ENCODE measurements around the gene MGMT.

The MGMT gene

DNA sequence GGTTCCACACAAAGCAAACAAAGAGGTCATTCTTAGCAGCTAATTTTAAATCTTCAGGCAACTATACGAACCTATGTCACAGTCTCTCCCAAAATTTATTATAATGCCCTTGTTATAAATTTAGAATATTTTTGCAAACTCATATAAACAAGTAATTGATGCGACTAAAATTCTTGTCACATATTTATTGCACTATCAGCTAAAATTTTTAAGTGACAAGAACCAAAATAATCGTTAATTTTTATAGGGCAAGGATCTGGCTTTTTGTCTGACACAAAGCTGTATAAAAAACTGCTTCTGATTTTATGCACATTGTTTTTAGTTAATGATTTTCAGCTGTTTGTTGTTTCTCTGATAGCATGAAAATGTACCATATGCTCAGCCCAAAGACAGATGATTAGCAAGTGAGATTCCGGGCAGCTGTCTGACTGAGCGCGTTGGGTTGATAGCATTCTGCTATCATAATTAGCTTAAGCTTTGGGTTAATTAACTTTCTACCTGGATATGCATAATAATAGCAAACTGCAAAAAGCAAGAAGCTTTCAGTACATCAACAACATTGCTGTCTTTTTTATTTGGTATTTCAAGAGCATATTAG lies 136.0 kb downstream of the MGMT start:
- H3K27ac Mint-ChIP-seq (ENCODE audit: low read depth), result no peak overlapping the region
- ATAC-seq (replicated peaks; ENCODE audit: extremely low read depth, poor library complexity, severe bottlenecking), result no peak
- peaks cover 4% of the 10 kb centered on the region for H3K36me3 Mint-ChIP-seq (ENCODE audit: insufficient read depth)
- H3K27me3 Mint-ChIP-seq, result no peaks in the 10 kb centered on the region
- no peaks in the 10 kb centered on the region for H3K9me3 Mint-ChIP-seq
- no peak for DNase-seq (ENCODE audit: low spot score in 2 of 2)
- H3K4me1 Mint-ChIP-seq, result peaks cover 5% of the 10 kb centered on the region
- no peak overlapping the region for H3K4me3 Mint-ChIP-seq

DNA sequence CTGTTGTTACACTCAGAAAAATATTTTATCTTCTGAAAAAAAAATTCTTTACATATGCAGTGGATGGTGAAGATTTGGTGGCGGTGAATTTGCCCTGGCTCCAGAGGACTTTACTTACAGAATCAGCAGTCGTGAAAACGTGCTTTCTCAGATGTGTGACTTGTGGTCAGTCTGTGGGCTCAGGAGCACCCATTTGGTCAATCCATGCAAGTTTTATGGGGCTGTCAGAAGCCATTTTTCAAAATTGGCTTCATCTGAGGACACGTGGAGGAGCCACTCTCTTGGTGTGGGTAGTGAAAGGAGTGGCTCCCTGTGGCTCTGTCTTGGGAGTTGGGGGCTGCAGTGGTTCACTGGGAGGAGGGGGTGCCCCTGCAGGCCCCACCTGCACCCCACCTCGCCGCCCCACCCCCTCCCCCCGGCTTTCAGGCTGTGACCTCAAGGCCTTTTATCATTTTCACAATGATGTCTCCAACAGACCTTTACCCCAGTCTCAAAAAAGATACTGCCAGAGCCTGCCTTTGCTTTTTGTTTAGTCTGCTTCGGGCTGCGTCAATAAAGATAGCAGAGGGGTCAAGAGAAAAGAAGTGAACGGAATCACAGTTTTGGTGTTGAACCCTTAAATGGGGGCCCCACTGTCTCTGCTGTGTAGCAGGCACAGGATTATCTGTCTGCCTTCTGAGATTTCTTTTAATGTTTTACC lies 137.4 kb downstream of the MGMT start:
- peaks cover 4% of the 10 kb centered on the region for H3K36me3 Mint-ChIP-seq (ENCODE audit: insufficient read depth)
- DNase-seq (ENCODE audit: low spot score in 2 of 2) (no peak), ATAC-seq (replicated peaks; ENCODE audit: extremely low read depth, poor library complexity, severe bottlenecking) (no peak)
- peaks cover 5% of the 10 kb centered on the region for H3K4me1 Mint-ChIP-seq
- H3K4me3 Mint-ChIP-seq, result no peak overlapping the region
- H3K27ac Mint-ChIP-seq (ENCODE audit: low read depth), result peak overlapping the region; percentile 51
- H3K9me3 Mint-ChIP-seq, result no peaks in the 10 kb centered on the region
- H3K27me3 Mint-ChIP-seq, result no peaks in the 10 kb centered on the region

DNA sequence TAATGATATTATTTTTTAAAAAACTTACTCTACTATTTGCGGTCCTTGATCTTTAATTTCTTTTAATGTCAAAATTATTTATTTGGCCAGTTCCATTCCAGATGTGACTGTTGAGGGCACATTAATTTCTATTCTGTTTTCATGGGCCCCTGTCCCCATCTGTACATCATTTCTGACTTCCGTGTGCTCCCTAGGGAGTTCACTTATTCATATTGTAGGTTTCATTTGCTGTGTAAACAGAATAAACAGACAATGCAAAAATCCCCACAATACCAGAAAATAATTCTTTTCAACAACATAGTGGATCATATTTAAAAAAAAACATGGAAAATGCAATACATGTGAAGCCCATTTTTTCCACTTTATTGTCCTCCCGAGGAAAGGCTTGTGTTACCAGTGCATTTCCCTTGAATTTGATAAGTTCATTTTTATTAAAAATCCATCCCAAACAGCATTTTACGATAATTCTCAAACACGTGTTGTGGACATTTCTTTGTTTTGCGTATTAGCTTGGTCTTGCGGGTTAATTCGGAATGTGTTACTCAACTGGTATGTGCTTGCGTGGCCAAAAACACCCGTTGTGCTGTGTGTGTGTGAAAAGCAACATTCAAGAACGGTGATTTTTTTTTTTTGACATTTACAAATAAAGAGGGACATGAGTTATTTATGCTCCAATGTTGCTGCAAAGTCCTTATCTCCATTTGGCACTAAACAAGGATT lies 138.4 kb downstream of the MGMT start:
- Mint-ChIP-seq H3K36me3 (ENCODE audit: insufficient read depth) (peaks cover 4% of the 10 kb centered on the region), H3K27ac (ENCODE audit: low read depth) (no peak overlapping the region), H3K4me1 (peaks cover 8% of the 10 kb centered on the region), H3K4me3 (no peak overlapping the region), H3K27me3 (no peaks in the 10 kb centered on the region), H3K9me3 (no peaks in the 10 kb centered on the region)
- ATAC-seq (replicated peaks; ENCODE audit: extremely low read depth, poor library complexity, severe bottlenecking) (no peak), DNase-seq (ENCODE audit: low spot score in 2 of 2) (no peak)

DNA sequence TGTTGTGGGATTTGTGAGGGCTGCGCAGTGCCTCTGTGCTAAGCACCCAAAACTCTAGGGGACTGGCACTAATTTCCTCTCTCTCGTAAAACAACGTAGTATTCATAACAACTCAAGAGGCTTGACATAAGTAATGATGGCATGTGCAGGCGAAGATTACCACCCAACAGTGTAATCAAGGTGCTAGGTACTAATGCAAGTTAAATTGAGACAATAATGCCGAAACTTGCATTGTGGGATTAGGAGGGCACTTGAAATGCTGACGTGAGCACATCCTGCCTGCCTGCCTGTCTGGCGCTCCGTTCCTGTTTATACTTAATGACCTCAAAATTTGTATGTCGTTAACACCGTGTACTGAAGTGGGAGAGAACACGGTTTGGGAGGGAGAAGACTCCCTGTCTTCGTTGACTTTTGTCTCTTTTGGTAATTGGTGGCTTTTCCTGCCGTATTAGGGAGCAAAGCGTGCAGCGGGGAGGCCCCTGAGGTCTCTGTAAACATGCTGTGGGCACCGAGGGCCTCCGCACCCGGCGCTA lies 139.0 kb downstream of the MGMT start:
- Mint-ChIP-seq H3K9me3 (no peaks in the 10 kb centered on the region), H3K27me3 (no peaks in the 10 kb centered on the region), H3K27ac (ENCODE audit: low read depth) (no peak overlapping the region), H3K36me3 (ENCODE audit: insufficient read depth) (peaks cover 4% of the 10 kb centered on the region), H3K4me3 (no peak overlapping the region), H3K4me1 (peaks cover 13% of the 10 kb centered on the region)
- DNase-seq (ENCODE audit: low spot score in 2 of 2) (no peak), ATAC-seq (replicated peaks; ENCODE audit: extremely low read depth, poor library complexity, severe bottlenecking) (no peak)

DNA sequence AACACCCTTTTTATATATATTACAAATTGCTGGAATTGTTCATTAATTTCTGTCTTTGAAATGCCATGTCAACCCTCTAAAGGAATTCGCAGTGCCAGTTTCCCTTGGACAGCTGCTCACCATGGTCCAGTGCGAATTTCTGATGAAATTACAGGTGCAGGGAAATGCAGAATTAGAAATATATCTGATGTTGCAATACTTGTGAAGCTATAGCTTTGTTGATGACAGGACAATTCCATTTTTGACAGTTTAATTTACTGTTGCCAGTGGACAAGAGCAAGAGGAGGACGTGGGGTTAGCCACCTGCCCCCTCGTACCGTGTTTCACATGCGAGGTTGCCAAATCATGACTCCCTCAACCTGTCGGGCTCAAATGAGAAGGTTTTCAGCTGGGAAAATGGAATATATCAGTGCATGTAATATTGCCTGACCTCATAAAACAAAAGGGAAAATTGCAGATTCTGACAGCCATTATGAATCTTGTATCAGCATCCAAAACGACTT lies 140.6 kb downstream of the MGMT start:
- DNase-seq (ENCODE audit: low spot score in 2 of 2), result no peak
- Mint-ChIP-seq H3K9me3 (no peaks in the 10 kb centered on the region), H3K27ac (ENCODE audit: low read depth) (no peak overlapping the region), H3K36me3 (ENCODE audit: insufficient read depth) (peaks cover 4% of the 10 kb centered on the region), H3K4me1 (peaks cover 16% of the 10 kb centered on the region), H3K4me3 (no peak overlapping the region), H3K27me3 (no peaks in the 10 kb centered on the region)
- ATAC-seq (replicated peaks; ENCODE audit: extremely low read depth, poor library complexity, severe bottlenecking), result no peak

DNA sequence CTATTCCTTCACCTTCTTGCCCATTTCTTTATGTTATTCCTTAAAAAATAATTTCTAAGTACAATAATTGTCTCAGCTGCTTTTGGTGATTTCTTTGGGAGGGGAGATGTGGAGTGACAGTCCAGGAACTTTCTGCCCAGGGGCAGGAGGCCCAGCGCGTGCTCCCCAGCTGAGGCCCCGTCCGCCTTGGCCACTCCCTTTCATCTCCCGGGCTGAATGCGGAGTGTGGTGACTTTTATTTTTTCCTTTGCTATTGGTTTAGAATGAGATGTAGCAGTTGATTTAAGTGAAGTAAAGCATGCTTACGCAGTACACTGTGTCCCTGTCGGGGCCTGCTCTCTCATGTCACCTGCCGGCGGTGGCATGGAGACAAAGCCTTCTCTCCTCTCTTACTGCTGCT lies 141.6 kb downstream of the MGMT start:
- Mint-ChIP-seq H3K4me1 (peaks cover 16% of the 10 kb centered on the region), H3K4me3 (no peak overlapping the region), H3K27ac (ENCODE audit: low read depth) (no peak overlapping the region), H3K27me3 (no peaks in the 10 kb centered on the region), H3K36me3 (ENCODE audit: insufficient read depth) (peaks cover 4% of the 10 kb centered on the region), H3K9me3 (no peaks in the 10 kb centered on the region)
- ATAC-seq (replicated peaks; ENCODE audit: extremely low read depth, poor library complexity, severe bottlenecking) (no peak), DNase-seq (ENCODE audit: low spot score in 2 of 2) (no peak)

DNA sequence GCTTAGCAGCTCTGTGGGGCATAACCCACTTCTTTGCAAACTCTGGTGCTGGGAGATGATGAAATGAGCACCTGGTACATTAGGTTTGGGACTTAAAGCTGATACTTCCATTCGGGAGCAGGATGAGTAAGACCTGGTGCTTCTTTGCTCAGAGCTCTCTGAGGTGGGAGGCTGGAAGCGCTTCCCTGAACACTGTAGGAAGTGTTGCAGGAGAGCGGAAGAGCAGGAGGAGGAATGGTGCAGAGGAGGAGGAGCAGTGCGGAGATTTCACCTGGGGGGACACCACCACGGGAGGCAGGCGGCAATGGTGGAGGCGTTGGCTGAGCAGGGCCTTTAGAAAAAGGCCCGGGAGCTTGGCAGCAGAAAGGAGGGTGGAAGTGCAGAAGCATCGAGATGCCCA lies 142.5 kb downstream of the MGMT start:
- ATAC-seq (replicated peaks; ENCODE audit: extremely low read depth, poor library complexity, severe bottlenecking), result no peak
- no peak for DNase-seq (ENCODE audit: low spot score in 2 of 2)
- Mint-ChIP-seq H3K9me3 (no peaks in the 10 kb centered on the region), H3K36me3 (ENCODE audit: insufficient read depth) (peaks cover 2% of the 10 kb centered on the region), H3K27ac (ENCODE audit: low read depth) (no peak overlapping the region), H3K4me1 (peaks cover 17% of the 10 kb centered on the region), H3K27me3 (no peaks in the 10 kb centered on the region), H3K4me3 (no peak overlapping the region)

DNA sequence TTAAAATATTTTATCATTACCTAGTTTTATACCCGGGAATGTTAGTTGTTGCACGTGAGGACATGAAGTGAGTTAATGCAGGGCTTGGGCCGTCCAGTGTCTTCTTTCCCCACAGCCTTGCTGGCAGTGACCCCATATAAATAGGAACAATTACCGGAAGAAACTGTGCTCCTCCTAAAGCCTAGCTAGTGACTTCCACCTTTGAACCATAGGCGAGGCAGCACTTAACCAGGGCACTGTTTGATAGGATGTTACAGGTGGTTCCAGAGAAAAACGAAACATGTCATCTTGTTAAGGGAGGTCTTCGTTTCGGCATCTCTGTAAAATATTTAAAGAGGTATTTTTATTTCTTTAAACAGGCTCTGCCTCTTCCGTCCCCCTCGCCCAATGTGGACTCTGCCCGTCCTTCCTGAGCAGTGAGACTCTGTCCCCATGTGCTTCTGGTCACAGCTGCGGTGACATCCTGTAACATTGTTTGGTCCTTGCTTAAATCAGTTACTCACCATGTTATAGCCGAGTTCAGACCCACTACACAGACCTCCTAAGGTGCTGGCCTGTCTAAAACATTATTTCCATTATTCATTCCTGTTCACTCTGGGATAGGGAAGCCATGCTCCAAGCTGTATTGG lies 145.6 kb downstream of the MGMT start:
- no peak overlapping the region for H3K4me3 Mint-ChIP-seq
- ATAC-seq (replicated peaks; ENCODE audit: extremely low read depth, poor library complexity, severe bottlenecking), result no peak
- H3K27me3 Mint-ChIP-seq, result no peaks in the 10 kb centered on the region
- peaks cover 38% of the 10 kb centered on the region for H3K4me1 Mint-ChIP-seq
- no peaks in the 10 kb centered on the region for H3K36me3 Mint-ChIP-seq (ENCODE audit: insufficient read depth)
- H3K9me3 Mint-ChIP-seq, result no peaks in the 10 kb centered on the region
- no peak overlapping the region for H3K27ac Mint-ChIP-seq (ENCODE audit: low read depth)
- DNase-seq (ENCODE audit: low spot score in 2 of 2), result no peak

DNA sequence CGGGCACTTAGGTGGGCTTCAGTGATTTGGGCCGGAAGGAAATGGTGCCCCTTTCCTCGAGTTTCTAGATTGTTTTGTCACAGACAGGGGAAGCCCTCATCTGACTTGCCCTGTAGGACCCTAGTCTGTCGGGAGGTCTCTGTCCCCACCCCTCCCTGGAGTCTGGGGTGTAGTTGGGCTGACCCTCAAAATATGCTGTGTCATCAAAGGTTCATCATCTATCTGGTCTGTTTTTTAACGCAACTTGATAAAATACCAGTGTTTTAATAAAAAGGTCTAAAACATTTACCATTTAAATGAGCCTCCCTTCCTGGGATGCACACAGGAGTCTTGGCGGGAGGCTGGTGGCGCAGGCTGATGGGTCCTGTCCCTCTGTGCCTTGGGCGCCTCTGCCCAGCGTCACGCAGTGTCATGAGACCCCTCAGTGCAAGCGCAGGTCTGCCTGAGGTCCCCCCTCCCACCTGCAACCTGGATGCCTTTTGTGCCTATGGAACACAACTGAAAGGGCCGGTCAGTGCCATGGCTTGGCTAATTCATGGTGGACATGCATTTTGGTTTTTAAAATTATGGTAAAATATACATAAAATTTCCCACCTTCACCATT lies 146.4 kb downstream of the MGMT start:
- ATAC-seq (replicated peaks; ENCODE audit: extremely low read depth, poor library complexity, severe bottlenecking) (no peak), DNase-seq (ENCODE audit: low spot score in 2 of 2) (no peak)
- Mint-ChIP-seq H3K27me3 (no peaks in the 10 kb centered on the region), H3K36me3 (ENCODE audit: insufficient read depth) (peaks cover 2% of the 10 kb centered on the region), H3K27ac (ENCODE audit: low read depth) (no peak overlapping the region), H3K4me3 (no peak overlapping the region), H3K4me1 (peaks cover 38% of the 10 kb centered on the region), H3K9me3 (no peaks in the 10 kb centered on the region)

DNA sequence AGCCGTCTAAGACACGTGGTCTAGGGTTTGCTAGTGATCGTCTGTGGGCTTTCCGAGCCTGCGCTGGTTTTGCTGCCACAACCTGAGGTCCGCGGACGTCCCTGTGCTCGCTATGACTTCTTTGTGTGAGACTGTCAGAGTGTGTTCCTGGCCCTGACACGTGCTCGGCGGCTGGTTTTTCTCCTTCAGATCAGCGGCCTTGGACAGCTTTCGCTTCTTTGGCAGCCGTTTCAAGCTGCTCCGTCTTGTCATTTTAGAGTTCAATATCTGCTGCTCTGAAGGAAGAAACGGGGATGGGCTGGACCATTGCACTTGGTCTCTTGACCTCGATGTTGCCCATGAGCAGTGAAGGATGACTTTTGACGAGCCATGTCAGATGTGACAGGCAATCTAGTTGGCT lies 147.3 kb downstream of the MGMT start:
- Mint-ChIP-seq H3K9me3 (no peaks in the 10 kb centered on the region), H3K27ac (ENCODE audit: low read depth) (no peak overlapping the region), H3K27me3 (no peaks in the 10 kb centered on the region), H3K4me3 (no peak overlapping the region), H3K4me1 (peaks cover 38% of the 10 kb centered on the region), H3K36me3 (ENCODE audit: insufficient read depth) (peaks cover 2% of the 10 kb centered on the region)
- DNase-seq (ENCODE audit: low spot score in 2 of 2) (no peak), ATAC-seq (replicated peaks; ENCODE audit: extremely low read depth, poor library complexity, severe bottlenecking) (no peak)

DNA sequence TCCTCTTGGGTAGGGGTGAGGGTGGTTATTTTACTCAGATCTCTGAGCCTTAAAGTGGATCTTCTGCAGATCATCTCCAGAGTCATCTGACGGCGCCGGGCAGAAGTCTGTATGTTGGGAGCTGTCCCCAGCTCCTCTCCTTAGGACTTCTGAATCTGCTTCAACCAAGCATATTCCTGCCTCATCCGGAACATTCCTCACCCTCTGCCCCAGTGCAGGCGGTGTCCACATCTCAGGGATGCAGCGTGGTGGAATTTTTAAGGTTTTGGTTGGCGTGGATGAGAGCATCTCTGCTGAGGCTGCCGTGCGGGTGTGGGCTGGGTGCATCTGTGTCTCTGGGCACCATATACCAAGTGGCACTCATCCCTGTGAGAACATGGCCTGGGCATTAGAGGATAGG lies 148.3 kb downstream of the MGMT start:
- no peak for DNase-seq (ENCODE audit: low spot score in 2 of 2)
- Mint-ChIP-seq H3K4me3 (no peak overlapping the region), H3K4me1 (peaks cover 35% of the 10 kb centered on the region), H3K27ac (ENCODE audit: low read depth) (no peak overlapping the region), H3K9me3 (no peaks in the 10 kb centered on the region), H3K27me3 (no peaks in the 10 kb centered on the region), H3K36me3 (ENCODE audit: insufficient read depth) (peaks cover 2% of the 10 kb centered on the region)
- no peak for ATAC-seq (replicated peaks; ENCODE audit: extremely low read depth, poor library complexity, severe bottlenecking)

DNA sequence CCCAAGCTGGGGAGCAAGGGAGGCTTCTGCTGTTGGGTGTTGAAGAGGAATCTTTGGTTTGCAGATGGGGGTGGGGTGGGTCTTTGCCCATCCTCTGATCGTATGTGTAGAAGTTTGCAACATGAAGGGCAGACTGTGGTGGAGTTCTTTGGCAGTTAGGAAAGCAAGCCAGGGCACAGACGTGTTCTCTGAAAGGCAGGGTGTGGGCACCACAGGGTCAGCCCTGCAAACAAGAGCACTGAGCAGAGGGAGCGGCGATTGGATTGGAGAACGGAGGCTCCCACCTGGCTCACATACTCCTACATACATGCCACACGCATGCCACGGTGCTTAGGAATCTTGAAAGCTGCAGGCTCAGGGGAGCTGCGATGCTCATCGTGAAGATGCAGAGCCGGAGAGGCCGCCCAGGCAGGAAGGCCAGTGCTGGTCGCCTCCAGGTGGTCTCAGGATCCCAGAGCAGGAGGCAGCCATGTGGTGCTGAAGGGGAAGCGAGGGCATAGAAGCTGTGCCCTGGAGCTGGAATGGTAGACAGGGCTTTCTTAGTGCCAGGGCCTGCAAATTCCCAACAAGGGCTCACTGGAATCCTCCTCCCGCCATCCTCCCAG lies 149.0 kb downstream of the MGMT start:
- no peak overlapping the region for H3K27ac Mint-ChIP-seq (ENCODE audit: low read depth)
- H3K27me3 Mint-ChIP-seq, result no peaks in the 10 kb centered on the region
- H3K4me3 Mint-ChIP-seq, result no peak overlapping the region
- no peaks in the 10 kb centered on the region for H3K9me3 Mint-ChIP-seq
- ATAC-seq (replicated peaks; ENCODE audit: extremely low read depth, poor library complexity, severe bottlenecking), result no peak
- H3K4me1 Mint-ChIP-seq, result peaks cover 31% of the 10 kb centered on the region
- DNase-seq (ENCODE audit: low spot score in 2 of 2), result no peak
- peaks cover 2% of the 10 kb centered on the region for H3K36me3 Mint-ChIP-seq (ENCODE audit: insufficient read depth)
